IPS-11a (cell line): ENCODE measurements around the gene FNDC7.
"Not testable (repeated sequence)": the region's sequence is repeated elsewhere in the genome, so short reads cannot be mapped to it uniquely, and the experiment has no call there.

ENCODE experiments used
- H3K4me3 ChIP-seq: one replicate; pipeline ENCODE4 v1.5.1; 2013; ENCODE audit warnings: low read depth, low read length, control low read depth

Gene FNDC7

GRCh38 chr1:108734171-108734865 is 21.6 kb downstream of the FNDC7 start:
- no peak overlapping the region for H3K4me3 ChIP-seq

- no peak overlapping the region for H3K4me3 ChIP-seq
These were observed 29.5 kb downstream of the FNDC7 start for GRCh38 chr1:108742253-108742652.

GRCh38 chr1:108745980-108746381 is 33.3 kb downstream of the FNDC7 start:
- no peak overlapping the region for H3K4me3 ChIP-seq

GRCh38 chr1:108746382-108747170 is 33.9 kb downstream of the FNDC7 start, which contains the start of gene STXBP3:
Gene STXBP3 (plus strand): TSS chr1:108746674. CDS start chr1:108746738, 64 bp downstream.
- H3K4me3 ChIP-seq = peak within 1 kb of the TSS; percentile 92

GRCh38 chr1:108747171-108747850 is 34.6 kb downstream of the FNDC7 start:
- H3K4me3 ChIP-seq = peak overlapping the region; percentile 92

GRCh38 chr1:108747898-108748297 is 35.2 kb downstream of the FNDC7 start:
- H3K4me3 ChIP-seq = no peak overlapping the region

- H3K4me3 ChIP-seq = no peak overlapping the region
These were observed 36.4 kb downstream of the FNDC7 start for GRCh38 chr1:108749081-108749480.

- no peak overlapping the region for H3K4me3 ChIP-seq
These were observed 37.9 kb downstream of the FNDC7 start for GRCh38 chr1:108750476-108751181.

GRCh38 chr1:108753363-108753762 is 40.7 kb downstream of the FNDC7 start:
- H3K4me3 ChIP-seq = no peak overlapping the region

GRCh38 chr1:108758796-108759195 is 46.1 kb downstream of the FNDC7 start:
- H3K4me3 ChIP-seq = no peak overlapping the region

GRCh38 chr1:108767115-108767514 is 54.4 kb downstream of the FNDC7 start:
- H3K4me3 ChIP-seq = no peak overlapping the region

- H3K4me3 ChIP-seq = no peak overlapping the region
These were observed 55.0 kb downstream of the FNDC7 start for GRCh38 chr1:108767708-108768107.

- H3K4me3 ChIP-seq = no peak overlapping the region
These were observed 65.1 kb downstream of the FNDC7 start for GRCh38 chr1:108777839-108778238.

- no peak overlapping the region for H3K4me3 ChIP-seq
These were observed 66.7 kb downstream of the FNDC7 start for GRCh38 chr1:108779455-108779854.

- no peak overlapping the region for H3K4me3 ChIP-seq
These were observed 68.3 kb downstream of the FNDC7 start for GRCh38 chr1:108780937-108781574.

- H3K4me3 ChIP-seq = not testable (repeated sequence)
These were observed 68.9 kb downstream of the FNDC7 start for GRCh38 chr1:108781575-108781944.

GRCh38 chr1:108785264-108785663 is 72.6 kb downstream of the FNDC7 start:
- H3K4me3 ChIP-seq = no peak overlapping the region

- no peak overlapping the region for H3K4me3 ChIP-seq
These were observed 73.2 kb downstream of the FNDC7 start for GRCh38 chr1:108785880-108786279.

- H3K4me3 ChIP-seq = no peak overlapping the region
These were observed 79.1 kb downstream of the FNDC7 start for GRCh38 chr1:108791790-108792189.
